HepG2 (cell line): ENCODE results near the gene ACTR3. TPM values are rescaled to one million over a fixed set of nuclear protein-coding genes. Genes with fewer than 3 reads are reported as not detected.

Experiments used
- ARNT2 ChIP-seq: sonication (generic); formaldehyde crosslinking; IDR thresholded peaks from 2 replicates; pipeline ENCODE4 v1.8.0; 2022; ENCODE audit warnings: mild to moderate bottlenecking, low read depth, missing genetic modification reagents, moderate library complexity
- CC2D1A ChIP-seq: sonication (generic); formaldehyde crosslinking; IDR thresholded peaks from 2 replicates; pipeline ENCODE4 v1.8.1; 2023; ENCODE audit warnings: mild to moderate bottlenecking, missing genetic modification reagents
- ESRRA ChIP-seq: sonication (generic); formaldehyde crosslinking; IDR thresholded peaks from 2 replicates; pipeline ENCODE4 v1.5.1; 2020; ENCODE audit warnings: mild to moderate bottlenecking, low read depth, missing genetic modification reagents
- ETV5 ChIP-seq: IDR thresholded peaks from 2 replicates; pipeline ENCODE4 v1.6.1; 2018; ENCODE audit warnings: missing biosample characterization, missing genetic modification reagents, inconsistent platforms, borderline replicate concordance
- FOXA3 ChIP-seq: IDR thresholded peaks from 2 replicates; pipeline ENCODE4 v1.6.1; 2016; ENCODE audit warnings: missing genetic modification reagents, missing compliant biosample characterization
- HNRNPL ChIP-seq: fragments of 200-400 bp; formaldehyde crosslinking; IDR thresholded peaks from 2 replicates; pipeline ENCODE4 v1.6.1; 2017; ENCODE audit warnings: mild to moderate bottlenecking, low read depth, low read length
- JUND ChIP-seq: sonication (generic); formaldehyde crosslinking; IDR thresholded peaks from 2 replicates; pipeline ENCODE4 v1.8.0; 2022; ENCODE audit warnings: mild to moderate bottlenecking, missing genetic modification reagents
- NFKB2 ChIP-seq: sonication (generic); formaldehyde crosslinking; IDR thresholded peaks from 2 replicates; pipeline ENCODE4 v1.4.0; 2020; ENCODE audit warnings: missing genetic modification reagents, borderline replicate concordance
- NR2F6 ChIP-seq, 2 experiments: IDR thresholded peaks; 2 replicates each; pipeline ENCODE4 v1.6.1; 2016; ENCODE audit warnings: antibody characterized with exemption in 1 of 2, mild to moderate bottlenecking in 1 of 2
- RCOR2 ChIP-seq: IDR thresholded peaks from 2 replicates; pipeline ENCODE4 v1.6.1; 2016; ENCODE audit warnings: missing biosample characterization, missing genetic modification reagents
- RXRB ChIP-seq: IDR thresholded peaks from 2 replicates; pipeline ENCODE4 v1.6.1; 2016; ENCODE audit warnings: borderline replicate concordance, missing genetic modification reagents, missing compliant biosample characterization
- SALL1 ChIP-seq: sonication (generic); formaldehyde crosslinking; IDR thresholded peaks from 2 replicates; pipeline ENCODE4 v1.8.0; 2022; ENCODE audit warnings: mild to moderate bottlenecking, missing genetic modification reagents
- TARDBP ChIP-seq: sonication (generic); formaldehyde crosslinking; IDR thresholded peaks from 2 replicates; pipeline ENCODE4 v1.8.0; 2022; ENCODE audit warnings: mild to moderate bottlenecking, missing genetic modification reagents
- TGIF2 ChIP-seq: IDR thresholded peaks from 2 replicates; pipeline ENCODE4 v1.6.1; 2016; ENCODE audit warnings: control low read depth, missing compliant biosample characterization
- USF2 ChIP-seq, 2 experiments: sonication (generic) in 1 of 2; formaldehyde crosslinking in 1 of 2; IDR thresholded peaks; 2 replicates each; pipeline versions ENCODE4 v1.5.1 to v1.6.1; 2011 to 2020; ENCODE audit warnings: borderline replicate concordance in 1 of 2, low read depth in 1 of 2, low read length in 1 of 2, mild to moderate bottlenecking in 1 of 2, missing genetic modification reagents in 1 of 2, moderate library complexity in 1 of 2
- ZBTB1 ChIP-seq: sonication (generic); formaldehyde crosslinking; IDR thresholded peaks from 2 replicates; pipeline ENCODE4 v1.4.0; 2020; ENCODE audit warnings: missing genetic modification reagents, borderline replicate concordance
- ZBTB20 ChIP-seq: sonication (generic); formaldehyde crosslinking; IDR thresholded peaks from 2 replicates; pipeline ENCODE4 v1.8.1; 2023; ENCODE audit warnings: missing genetic modification reagents, low read depth, mild to moderate bottlenecking, borderline replicate concordance
- ZFYVE20 ChIP-seq: sonication (generic); formaldehyde crosslinking; IDR thresholded peaks from 2 replicates; pipeline ENCODE4 v1.8.0; 2023; ENCODE audit warnings: low read depth, mild to moderate bottlenecking, moderate library complexity, missing genetic modification reagents, borderline replicate concordance
- ZNF777 ChIP-seq: sonication (generic); formaldehyde crosslinking; IDR thresholded peaks from 2 replicates; pipeline ENCODE4 v1.4.0; 2020; ENCODE audit warnings: missing genetic modification reagents
- ZNF780A ChIP-seq: sonication (generic); formaldehyde crosslinking; IDR thresholded peaks from 2 replicates; pipeline ENCODE4 v1.8.0; 2022; ENCODE audit warnings: mild to moderate bottlenecking, missing genetic modification reagents, moderate library complexity
- polyA plus RNA-seq, 8 experiments: library from polyadenylated mRNA; depleted of rRNA in 3 of 8; stranded (reverse) in 7 of 8; unstranded in 1 of 8; fragments of >200 nt; fragmentation: Illumina TruSeq in 4 of 8; extraction: Trizol in 4 of 8; gene quantifications; 2 replicates each; pipeline versions ENCODE4 v1.2.1 to v1.2.3, GENCODE V29; 2011 to 2016; ENCODE audit warnings: low read depth in 4 of 8, missing spikeins in 1 of 8, mixed read lengths in 1 of 8; ENCODE audit not compliant: insufficient read depth in 1 of 8
- total RNA-seq, 5 experiments: library from RNA; depleted of rRNA; stranded (reverse); fragments of >200 nt; fragmentation: Illumina TruSeq; extraction: Trizol; gene quantifications; 2 replicates each; pipeline ENCODE4 v1.2.3, GENCODE V29; 2016; ENCODE audit warnings: low read depth in 1 of 5
- TF ChIP-seq, protein P1 (sequence below): sonication (generic); formaldehyde crosslinking; IDR thresholded peaks from 2 replicates; pipeline ENCODE4 v1.4.0; 2020; ENCODE audit warnings: mild to moderate bottlenecking, missing genetic modification reagents
- TF ChIP-seq, protein P2 (sequence below): sonication (generic); formaldehyde crosslinking; IDR thresholded peaks from 2 replicates; pipeline ENCODE4 v1.8.1; 2023; ENCODE audit warnings: mild to moderate bottlenecking, missing genetic modification reagents, borderline replicate concordance
- TF ChIP-seq, protein P3 (sequence below): sonication (generic); formaldehyde crosslinking; IDR thresholded peaks from 2 replicates; pipeline ENCODE4 v1.4.0; 2020; ENCODE audit warnings: missing genetic modification reagents
- TF ChIP-seq, protein P4 (sequence below): IDR thresholded peaks from 2 replicates; pipeline ENCODE4 v1.6.1; 2016; ENCODE audit warnings: low read depth

ACTR3 gene
- total and polyA plus RNA-seq, 2 of the 13 experiments (the other 11 are each of a cell fraction or from before 2014, with no cell fraction given), result 123 to 225 TPM

- no peak for TF ChIP-seq ZBTB1 (CRISPR knock-in tag)
- peak; percentile 40; the same call in 1 of the 2 replicates for TF ChIP-seq ZBTB20 (CRISPR knock-in tag)
- TF ChIP-seq TGIF2 (CRISPR knock-in tag), result no peak
- TF ChIP-seq ESRRA (CRISPR knock-in tag), result no peak
- no peak for TF ChIP-seq CC2D1A (CRISPR knock-in tag)
- TF ChIP-seq, protein P1, sequence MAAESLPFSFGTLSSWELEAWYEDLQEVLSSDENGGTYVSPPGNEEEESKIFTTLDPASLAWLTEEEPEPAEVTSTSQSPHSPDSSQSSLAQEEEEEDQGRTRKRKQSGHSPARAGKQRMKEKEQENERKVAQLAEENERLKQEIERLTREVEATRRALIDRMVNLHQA, result no peak
- peak; percentile 32; the same call in 1 of the 2 replicates for TF ChIP-seq SALL1 (CRISPR knock-in tag)
- TF ChIP-seq, protein P2, sequence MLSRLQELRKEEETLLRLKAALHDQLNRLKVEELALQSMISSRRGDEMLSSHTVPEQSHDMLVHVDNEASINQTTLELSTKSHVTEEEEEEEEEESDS (CRISPR knock-in tag), result 0 out of 2 replicates have a peak, but pooled peaks have one; percentile 51
- TF ChIP-seq, protein P3, sequence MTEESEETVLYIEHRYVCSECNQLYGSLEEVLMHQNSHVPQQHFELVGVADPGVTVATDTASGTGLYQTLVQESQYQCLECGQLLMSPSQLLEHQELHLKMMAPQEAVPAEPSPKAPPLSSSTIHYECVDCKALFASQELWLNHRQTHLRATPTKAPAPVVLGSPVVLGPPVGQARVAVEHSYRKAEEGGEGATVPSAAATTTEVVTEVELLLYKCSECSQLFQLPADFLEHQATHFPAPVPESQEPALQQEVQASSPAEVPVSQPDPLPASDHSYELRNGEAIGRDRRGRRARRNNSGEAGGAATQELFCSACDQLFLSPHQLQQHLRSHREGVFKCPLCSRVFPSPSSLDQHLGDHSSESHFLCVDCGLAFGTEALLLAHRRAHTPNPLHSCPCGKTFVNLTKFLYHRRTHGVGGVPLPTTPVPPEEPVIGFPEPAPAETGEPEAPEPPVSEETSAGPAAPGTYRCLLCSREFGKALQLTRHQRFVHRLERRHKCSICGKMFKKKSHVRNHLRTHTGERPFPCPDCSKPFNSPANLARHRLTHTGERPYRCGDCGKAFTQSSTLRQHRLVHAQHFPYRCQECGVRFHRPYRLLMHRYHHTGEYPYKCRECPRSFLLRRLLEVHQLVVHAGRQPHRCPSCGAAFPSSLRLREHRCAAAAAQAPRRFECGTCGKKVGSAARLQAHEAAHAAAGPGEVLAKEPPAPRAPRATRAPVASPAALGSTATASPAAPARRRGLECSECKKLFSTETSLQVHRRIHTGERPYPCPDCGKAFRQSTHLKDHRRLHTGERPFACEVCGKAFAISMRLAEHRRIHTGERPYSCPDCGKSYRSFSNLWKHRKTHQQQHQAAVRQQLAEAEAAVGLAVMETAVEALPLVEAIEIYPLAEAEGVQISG (CRISPR knock-in tag), result no peak
- peak; percentile 79 for TF ChIP-seq FOXA3 (CRISPR knock-in tag)
- TF ChIP-seq ZNF780A, result no peak
- TF ChIP-seq NR2F6 (IDR thresholded peaks at IDR 0.05), result no peak
- 0 out of 2 replicates have a peak, but pooled peaks have one; percentile 14 for TF ChIP-seq NR2F6 (CRISPR knock-in tag; IDR thresholded peaks at IDR 0.05)
- 0 out of 2 replicates have a peak, but pooled peaks have one; percentile 17 for TF ChIP-seq ARNT2 (CRISPR knock-in tag)
- peak; percentile 66 for TF ChIP-seq RXRB (CRISPR knock-in tag)
- no peak for TF ChIP-seq ZNF777 (CRISPR knock-in tag)
- no peak for TF ChIP-seq RCOR2 (CRISPR knock-in tag)
- no peak for TF ChIP-seq ZFYVE20 (CRISPR knock-in tag)
- TF ChIP-seq TARDBP (CRISPR knock-in tag), result peak; percentile 64; the same call in 1 of the 2 replicates
- TF ChIP-seq HNRNPL, result no peak
- no peak for TF ChIP-seq JUND
- TF ChIP-seq USF2 (IDR thresholded peaks at IDR 0.05; ENCODE audit: low read depth, low read length), result no peak
- no peak for TF ChIP-seq USF2 (CRISPR knock-in tag; IDR thresholded peaks at IDR 0.05; ENCODE audit: borderline replicate concordance)
- peak; percentile 89; the same call in 1 of the 2 replicates for TF ChIP-seq ETV5
- no peak for TF ChIP-seq NFKB2 (CRISPR knock-in tag)
- TF ChIP-seq, protein P4, sequence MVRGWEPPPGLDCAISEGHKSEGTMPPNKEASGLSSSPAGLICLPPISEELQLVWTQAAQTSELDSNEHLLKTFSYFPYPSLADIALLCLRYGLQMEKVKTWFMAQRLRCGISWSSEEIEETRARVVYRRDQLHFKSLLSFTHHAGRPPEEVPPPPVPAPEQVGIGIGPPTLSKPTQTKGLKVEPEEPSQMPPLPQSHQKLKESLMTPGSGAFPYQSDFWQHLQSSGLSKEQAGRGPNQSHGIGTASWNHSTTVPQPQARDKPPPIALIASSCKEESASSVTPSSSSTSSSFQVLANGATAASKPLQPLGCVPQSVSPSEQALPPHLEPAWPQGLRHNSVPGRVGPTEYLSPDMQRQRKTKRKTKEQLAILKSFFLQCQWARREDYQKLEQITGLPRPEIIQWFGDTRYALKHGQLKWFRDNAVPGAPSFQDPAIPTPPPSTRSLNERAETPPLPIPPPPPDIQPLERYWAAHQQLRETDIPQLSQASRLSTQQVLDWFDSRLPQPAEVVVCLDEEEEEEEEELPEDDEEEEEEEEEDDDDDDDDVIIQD (CRISPR knock-in tag), result peak; percentile 72
Observed at GRCh38 chr2:113966832-113967231, 76.9 kb downstream of the ACTR3 start (continued).
